Posterior vena cava (tissue), 2 donors: ENCODE measurements around the gene ETFBKMT. TPM values are rescaled to one million over a fixed set of nuclear protein-coding genes. Genes with fewer than 3 reads are reported as not detected.
"Not testable (repeated sequence)": the region's sequence is repeated elsewhere in the genome, so short reads cannot be mapped to it uniquely, and the experiment has no call there.

ENCODE experiments used
- DNase-seq: peaks from one replicate; pipeline ENCODE4 v3.0.0-alpha.2; 2020; ENCODE audit warnings: low spot score
- intact Hi-C, 2 donors: fragments of 100-400 bp; cut with DNase I; formaldehyde crosslinking; loops; one replicate each; pipeline versions ENCODE4 v1.14.1 to v1.14.2; 2022 to 2023
- total RNA-seq, 2 donors: library from RNA; stranded (reverse); fragmentation: NEBNext Ultra II Directional; extraction: Animal tissue kit (Norgen Biotek cat#: 25700); gene quantifications; one replicate each; pipeline ENCODE4 v1.2.1, GENCODE V29; 2021
- donor health status: DM: yes; HTN: yes; CAD: no.
- donor health status: DM: yes; HTN: yes; CAD: no.

The ETFBKMT gene
- total RNA-seq, 2 donors from 2014 or later, result 2.9 to 3.2 TPM

DNA sequence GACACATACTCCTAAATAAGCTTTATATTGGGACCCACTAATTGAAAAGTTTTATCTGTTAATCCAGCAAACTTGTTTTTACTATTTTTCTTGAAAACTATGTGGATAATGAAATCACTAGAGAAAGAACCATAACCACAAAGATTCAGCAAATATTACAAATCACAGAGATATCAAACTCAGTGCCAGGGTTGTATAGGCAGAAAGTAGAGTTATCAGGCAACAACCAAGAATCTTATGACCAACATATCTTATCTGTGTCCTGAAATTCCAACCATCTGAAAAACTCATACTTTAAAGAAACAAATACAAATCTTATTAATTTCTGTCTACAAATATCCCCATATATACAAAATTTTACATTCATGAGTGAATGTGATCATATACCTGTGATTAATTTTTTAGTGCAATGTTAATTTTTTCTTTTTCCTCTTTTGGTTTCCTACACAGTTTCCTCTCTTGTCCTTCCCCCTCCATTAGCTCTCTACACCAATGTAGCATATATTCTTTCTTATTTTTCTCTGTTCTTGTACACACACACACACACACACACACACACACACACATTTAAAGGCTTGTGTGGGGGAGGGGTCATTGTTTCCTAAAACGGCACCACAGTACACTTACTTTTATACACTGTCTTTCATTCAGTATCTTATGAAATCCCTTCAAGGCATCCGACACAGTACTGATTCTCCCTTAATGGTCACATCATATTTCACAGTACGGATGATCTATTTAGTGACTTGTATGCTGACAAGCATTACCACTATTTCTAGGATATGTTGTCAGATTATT is 50.7 kb downstream of the ETFBKMT start:
- intact Hi-C loops, result no loop called here
- no peak for DNase-seq

DNA sequence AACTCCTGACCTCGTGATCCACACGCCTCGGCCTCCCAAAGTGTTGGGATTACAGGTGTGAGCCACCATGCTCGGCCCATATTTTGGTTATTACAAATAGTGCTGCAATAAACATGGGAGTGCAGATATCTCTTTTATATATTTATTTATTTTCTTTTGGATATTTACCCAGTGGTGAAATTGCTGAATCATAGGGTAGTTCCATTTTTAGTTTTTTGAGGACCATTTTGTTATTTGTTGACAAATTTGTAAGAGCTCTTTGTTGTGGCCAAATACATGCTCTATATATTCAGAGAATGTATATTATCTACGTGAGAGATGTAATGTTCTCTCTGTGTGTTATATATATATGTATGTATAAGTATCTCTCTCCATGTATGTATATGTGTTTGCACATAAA is 53.4 kb downstream of the ETFBKMT start:
- intact Hi-C loops, result no loop called here
- DNase-seq, result no peak

DNA sequence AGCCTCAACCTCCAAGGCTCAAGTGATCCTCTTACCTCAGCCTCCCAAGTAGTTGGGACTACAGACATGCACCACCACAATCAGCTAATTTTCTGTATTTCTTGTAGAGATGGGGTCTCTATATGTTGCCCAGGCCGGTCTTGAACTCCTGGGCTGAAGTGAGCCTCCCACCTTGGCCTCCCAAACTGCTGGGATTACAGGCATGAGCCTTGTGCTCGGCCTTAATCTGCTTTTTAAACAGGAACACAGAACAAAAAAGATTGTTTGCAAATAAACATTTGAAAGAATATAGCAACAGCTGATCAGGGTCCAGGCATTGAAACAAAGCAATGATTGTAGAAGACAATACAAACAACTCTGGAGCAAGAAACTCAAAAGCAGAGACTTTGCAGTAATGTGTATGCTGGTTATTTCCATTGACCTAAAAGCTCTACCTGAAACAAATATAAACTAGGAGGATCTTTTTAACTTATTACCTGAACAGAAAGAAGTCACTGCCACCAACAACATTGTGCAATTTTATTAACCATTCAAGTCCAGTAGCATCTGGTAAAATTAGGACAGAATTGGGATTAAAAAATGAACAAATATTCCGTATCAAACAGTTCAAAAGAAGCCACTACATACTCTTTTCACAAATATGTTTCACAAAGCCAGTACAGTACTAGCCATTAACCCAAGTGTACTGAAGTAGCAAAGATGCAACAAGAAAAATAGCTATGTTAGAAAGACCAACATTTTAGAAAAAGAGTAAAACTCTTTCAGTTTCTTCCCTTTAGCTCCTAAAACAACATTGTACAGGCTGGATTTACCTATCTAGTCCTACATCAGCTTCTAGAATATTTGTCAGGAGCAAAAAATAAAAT is 55.2 kb downstream of the ETFBKMT start:
- DNase-seq, result no peak
- intact Hi-C loops, result loop anchor here in 1 of 2 donors (5.0 kb wide), 1 partner anchor 37 kb away; no protein-coding TSS in a partner anchor

DNA sequence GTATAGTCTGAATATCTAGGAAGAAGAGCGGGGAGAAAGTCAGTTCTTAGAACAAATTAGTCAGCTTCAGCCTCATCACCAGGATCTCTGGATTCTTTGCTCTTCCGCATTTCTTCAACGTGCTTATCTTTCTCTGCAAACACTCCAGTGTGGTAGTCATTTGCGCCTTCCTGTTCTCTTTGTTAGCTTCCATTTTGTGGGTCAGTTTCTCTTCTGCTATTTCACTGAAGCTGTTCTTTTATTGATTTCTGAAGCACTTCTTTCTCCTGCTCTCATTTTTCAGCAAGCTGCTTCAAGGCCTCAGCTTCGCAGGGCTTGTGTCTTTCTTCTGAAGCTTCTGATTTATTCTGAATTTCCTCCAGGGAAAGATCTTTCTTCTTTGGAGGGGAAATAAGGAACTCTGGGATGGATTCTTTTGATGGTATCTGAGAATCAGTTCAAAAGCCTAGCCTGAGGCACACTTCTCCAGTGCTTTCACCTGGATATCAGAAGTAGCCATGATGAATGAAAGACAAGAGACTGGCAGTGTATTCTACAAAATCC is 55.9 kb downstream of the ETFBKMT start:
- DNase-seq, result no peak
- intact Hi-C loops, result loop anchor here in 1 of 2 donors (5.0 kb wide), 1 partner anchor 38 kb away; no protein-coding TSS in a partner anchor

GRCh38 chr12:31716998-31717397 is 57.5 kb downstream of the ETFBKMT start:
- intact Hi-C loops, result loop anchor here in 1 of 2 donors (5.0 kb wide), 1 partner anchor 40 kb away; no protein-coding TSS in a partner anchor
- DNase-seq, result not testable (repeated sequence)

GRCh38 chr12:31718542-31719198 is 59.2 kb downstream of the ETFBKMT start:
- intact Hi-C loops, result loop anchor here in 1 of 2 donors (5.0 kb wide), 1 partner anchor 41 kb away; no protein-coding TSS in a partner anchor

GRCh38 chr12:31722580-31722979 is 63.1 kb downstream of the ETFBKMT start:
- no peak for DNase-seq
- intact Hi-C loops, result loop anchor here in 1 of 2 donors (10.0 kb wide), 1 partner anchor 58 kb away; no protein-coding TSS in a partner anchor

More at GRCh38 chr12:31718542-31719198, 59.2 kb downstream of the ETFBKMT start:
- DNase-seq, result not testable (repeated sequence)

Other genes starting within 250 kb of the ETFBKMT start
- gene DENND5B, start 68.6 kb upstream of the ETFBKMT start, total RNA-seq, result 10 to 100 TPM; 13.1 to 19.7 TPM
- gene AMN1, start 69.3 kb downstream of the ETFBKMT start, total RNA-seq, result 10 to 100 TPM; 10.5 to 12.3 TPM